ENCODE measurements around the gene SLC15A3. TPM values are rescaled to one million over a fixed set of nuclear protein-coding genes. Genes with fewer than 3 reads are reported as not detected.
A peak's percentile ranks its signal among the peaks of the same experiment; 100 is the strongest.

Gene SLC15A3
- total RNA-seq, 2 experiments from 2014 or later: 12.6 to 41.4 TPM

- Histone ChIP-seq H3K4me2 (ENCODE audit: low read length) (peak overlapping the region; percentile 98), H3K9me3 (ENCODE audit: low read length) (peaks cover 18% of the 10 kb centered on the region), H4K20me1 (ENCODE audit: insufficient read depth, low read length) (peaks cover 30% of the 10 kb centered on the region), H3K79me2 (ENCODE audit: insufficient read depth, low read depth, low read length) (peaks cover 35% of the 10 kb centered on the region), H3K27ac (ENCODE audit: low read depth, low read length, poor library complexity, severe bottlenecking) (peak overlapping the region; percentile 87), H3K4me1 (ENCODE audit: insufficient read depth, low read length, poor library complexity, severe bottlenecking) (peaks cover 36% of the 10 kb centered on the region), H3K4me3 (ENCODE audit: low read depth, low read length, poor library complexity, severe bottlenecking) (peak overlapping the region; percentile 94), H2AFZ (ENCODE audit: low read length) (peak overlapping the region; percentile 26; the same call in 1 of the 2 replicates), H3K36me3 (ENCODE audit: insufficient read depth, low read length) (peaks cover 60% of the 10 kb centered on the region), H3K9me2 (ENCODE audit: insufficient read depth, low read length) (no peaks in the 10 kb centered on the region)
- TF ChIP-seq EZH2phosphoT487 (IDR thresholded peaks at IDR 0.05; ENCODE audit: borderline replicate concordance, low read depth, low read length) (no peak), CTCF (conservative IDR thresholded peaks at IDR 0.05; ENCODE audit: low read length) (no peak)
- POLR2A ChIA-PET: interaction anchor here (0.6 to 3.1 kb wide), 4 partner anchors 9 to 86 kb away, joined by 3 to 21 read pairs (median 3); partner anchors contain the start of gene TMEM109
- intact Hi-C loops (cut with micrococcal nuclease; ENCODE audit: unreplicated experiment): loop anchor here (1.0 to 2.0 kb wide), 2 partner anchors 63 to 255 kb away; partner anchors contain the start of genes CCDC86 and VPS37C
- CTCF ChIA-PET (ENCODE audit: unreplicated experiment): interaction anchor here (2.7 kb wide), 1 partner anchor 9 kb away, joined by 17 read pairs; the partner anchor contains the start of gene TMEM109
- BruUV-seq (replicated peaks): no TSS peak
- peak; percentile 29 for DNase-seq (ENCODE audit: low spot score)
Observed at GRCh38 chr11:60905551-60906113, 46.3 kb downstream of the SLC15A3 start.

GRCh38 chr11:60905047-60905446, 46.9 kb downstream of the SLC15A3 start:
- peaks cover 35% of the 10 kb centered on the region for H3K79me2 ChIP-seq (ENCODE audit: insufficient read depth, low read depth, low read length)
- H3K36me3 ChIP-seq (ENCODE audit: insufficient read depth, low read length): peaks cover 66% of the 10 kb centered on the region
- TF ChIP-seq EZH2phosphoT487 (IDR thresholded peaks at IDR 0.05; ENCODE audit: borderline replicate concordance, low read depth, low read length) (no peak), CTCF (conservative IDR thresholded peaks at IDR 0.05; ENCODE audit: low read length) (no peak)
- ChIA-PET CTCF (ENCODE audit: unreplicated experiment) (interaction anchor here (2.7 kb wide), 1 partner anchor 10 kb away, joined by 17 read pairs; the partner anchor contains the start of gene TMEM109), POLR2A (interaction anchor here (0.6 to 3.1 kb wide), 6 partner anchors 8 to 87 kb away, joined by 3 to 21 read pairs (median 4); partner anchors contain the start of gene TMEM109)
- H3K4me3 ChIP-seq (ENCODE audit: low read depth, low read length, poor library complexity, severe bottlenecking): peak overlapping the region; percentile 94
- peaks cover 30% of the 10 kb centered on the region for H3K4me1 ChIP-seq (ENCODE audit: insufficient read depth, low read length, poor library complexity, severe bottlenecking)
- H3K9me2 ChIP-seq (ENCODE audit: insufficient read depth, low read length): no peaks in the 10 kb centered on the region
- DNase-seq (ENCODE audit: low spot score): no peak
- H2AFZ ChIP-seq (ENCODE audit: low read length): no peak overlapping the region
- TSS peak; percentile 72 for BruUV-seq (replicated peaks)
- peaks cover 12% of the 10 kb centered on the region for H3K9me3 ChIP-seq (ENCODE audit: low read length)
- peak overlapping the region; percentile 87 for H3K27ac ChIP-seq (ENCODE audit: low read depth, low read length, poor library complexity, severe bottlenecking)
- H4K20me1 ChIP-seq (ENCODE audit: insufficient read depth, low read length): peaks cover 30% of the 10 kb centered on the region
- peak overlapping the region; percentile 98 for H3K4me2 ChIP-seq (ENCODE audit: low read length)
- intact Hi-C loops (cut with micrococcal nuclease; ENCODE audit: unreplicated experiment): no loop called here

- POLR2A ChIA-PET: interaction anchor here (1.1 to 3.1 kb wide), 2 partner anchors 12 to 433 kb away, joined by 3 to 21 read pairs; partner anchors contain the start of gene TMEM109
Observed at GRCh38 chr11:60902625-60903024, 49.4 kb downstream of the SLC15A3 start.

More at GRCh38 chr11:60902625-60903024, 49.4 kb downstream of the SLC15A3 start:
- H3K9me3 ChIP-seq (ENCODE audit: low read length): no peaks in the 10 kb centered on the region
- no TSS peak for BruUV-seq (replicated peaks)
- H2AFZ ChIP-seq (ENCODE audit: low read length): no peak overlapping the region
- H3K4me3 ChIP-seq (ENCODE audit: low read depth, low read length, poor library complexity, severe bottlenecking): no peak overlapping the region
- no peak for DNase-seq (ENCODE audit: low spot score)
- H4K20me1 ChIP-seq (ENCODE audit: insufficient read depth, low read length): peaks cover 30% of the 10 kb centered on the region
- H3K27ac ChIP-seq (ENCODE audit: low read depth, low read length, poor library complexity, severe bottlenecking): no peak overlapping the region
- peaks cover 84% of the 10 kb centered on the region for H3K36me3 ChIP-seq (ENCODE audit: insufficient read depth, low read length)
- no peaks in the 10 kb centered on the region for H3K9me2 ChIP-seq (ENCODE audit: insufficient read depth, low read length)
- no peak for TF ChIP-seq CTCF (conservative IDR thresholded peaks at IDR 0.05; ENCODE audit: low read length)
- TF ChIP-seq EZH2phosphoT487 (IDR thresholded peaks at IDR 0.05; ENCODE audit: borderline replicate concordance, low read depth, low read length): no peak
- H3K4me2 ChIP-seq (ENCODE audit: low read length): no peak overlapping the region
- intact Hi-C loops (cut with micrococcal nuclease; ENCODE audit: unreplicated experiment): no loop called here
- H3K4me1 ChIP-seq (ENCODE audit: insufficient read depth, low read length, poor library complexity, severe bottlenecking): peaks cover 23% of the 10 kb centered on the region
- peaks cover 35% of the 10 kb centered on the region for H3K79me2 ChIP-seq (ENCODE audit: insufficient read depth, low read depth, low read length)
- CTCF ChIA-PET (ENCODE audit: unreplicated experiment): no interaction called here

Measured in OCI-LY7 (cell line).